ENCODE data around the gene FA2H. TPM values are rescaled to one million over a fixed set of nuclear protein-coding genes. Genes with fewer than 3 reads are reported as not detected.
"Not testable (repeated sequence)": the region's sequence is repeated elsewhere in the genome, so short reads cannot be mapped to it uniquely, and the experiment has no call there.

FA2H gene
- total RNA-seq, 4 donors from 2014 or later: 0.41 TPM; not detected in 3

- Histone ChIP-seq H3K4me3 (no peak overlapping the region), H3K36me3 (no peaks in the 10 kb centered on the region), H3K9me3 (no peaks in the 10 kb centered on the region), H3K4me1 (no peaks in the 10 kb centered on the region), H3K27ac (no peak overlapping the region), H3K27me3 (no peaks in the 10 kb centered on the region)
- ATAC-seq: no peak
- intact Hi-C loops (cut with DNase I; ENCODE audit: low total_unique reads): no loop called here
- TF ChIP-seq POLR2A (IDR thresholded peaks at IDR 0.05) (no peak), CTCF (IDR thresholded peaks at IDR 0.05 in 4 of 5, conservative IDR thresholded peaks at IDR 0.05 in 1 of 5) (no peak)
- no peak for DNase-seq
- in situ Hi-C loops (cut with MboI; ENCODE audit: low sequenced_read_pairs in 4 of 4): no loop called here
Measured at GRCh38 chr16:74794668-74795067, 20.0 kb upstream of the FA2H start.

GRCh38 chr16:74793571-74793970 lies 19.0 kb upstream of the FA2H start:
- no peak overlapping the region for H3K4me3 ChIP-seq

GRCh38 chr16:74792225-74792624 lies 17.6 kb upstream of the FA2H start:
- in situ Hi-C loops (cut with MboI; ENCODE audit: low sequenced_read_pairs in 4 of 4): no loop called here

More at GRCh38 chr16:74793571-74793970, 19.0 kb upstream of the FA2H start:
- Histone ChIP-seq H3K27me3 (no peaks in the 10 kb centered on the region), H3K36me3 (no peaks in the 10 kb centered on the region), H3K4me1 (no peaks in the 10 kb centered on the region), H3K27ac (no peak overlapping the region), H3K9me3 (no peaks in the 10 kb centered on the region)
- DNase-seq (no peak), ATAC-seq (no peak)
- no peak for TF ChIP-seq CTCF (IDR thresholded peaks at IDR 0.05 in 4 of 5, conservative IDR thresholded peaks at IDR 0.05 in 1 of 5)
- no peak for TF ChIP-seq POLR2A (IDR thresholded peaks at IDR 0.05)
- intact Hi-C loops (cut with DNase I; ENCODE audit: low total_unique reads) (no loop called here), in situ Hi-C loops (cut with MboI; ENCODE audit: low sequenced_read_pairs in 4 of 4) (no loop called here)

DNA sequence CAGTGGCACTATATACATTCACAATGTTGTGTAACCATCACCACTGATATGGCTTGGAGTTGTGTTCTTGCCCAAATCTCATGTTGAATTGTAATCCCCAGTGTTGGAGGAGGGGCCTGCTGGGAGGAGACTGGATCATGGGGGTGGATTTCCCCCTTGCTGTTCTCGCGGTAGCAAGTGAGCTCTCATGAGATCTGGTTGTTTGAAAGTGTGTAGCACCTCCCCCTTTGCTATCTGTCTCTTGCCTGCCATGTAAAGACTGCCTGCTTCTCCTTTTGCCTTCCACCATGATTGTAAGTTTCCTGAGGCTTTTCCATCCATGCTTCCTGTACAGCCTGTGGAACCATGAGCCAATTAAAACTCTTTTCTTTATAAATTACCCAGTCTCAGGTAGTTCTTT lies 17.1 kb upstream of the FA2H start:
- H3K36me3 ChIP-seq; ATAC-seq; H3K27ac ChIP-seq; H3K27me3 ChIP-seq; in situ Hi-C loops (cut with MboI; ENCODE audit: low sequenced_read_pairs in 4 of 4); H3K4me1 ChIP-seq; DNase-seq; H3K9me3 ChIP-seq; H3K4me3 ChIP-seq; intact Hi-C loops (cut with DNase I; ENCODE audit: low total_unique reads): not testable (repeated sequence)

More at GRCh38 chr16:74792225-74792624, 17.6 kb upstream of the FA2H start:
- Histone ChIP-seq H3K4me1 (no peaks in the 10 kb centered on the region), H3K27ac (no peak overlapping the region), H3K27me3 (no peaks in the 10 kb centered on the region), H3K36me3 (no peaks in the 10 kb centered on the region), H3K9me3 (no peaks in the 10 kb centered on the region), H3K4me3 (no peak overlapping the region)
- no peak for DNase-seq
- ATAC-seq: no peak
- TF ChIP-seq POLR2A (IDR thresholded peaks at IDR 0.05): no peak
- no peak for TF ChIP-seq CTCF (IDR thresholded peaks at IDR 0.05 in 4 of 5, conservative IDR thresholded peaks at IDR 0.05 in 1 of 5)
- intact Hi-C loops (cut with DNase I; ENCODE audit: low total_unique reads): no loop called here

GRCh38 chr16:74788108-74788507 lies 13.5 kb upstream of the FA2H start:
- no peaks in the 10 kb centered on the region for H3K27me3 ChIP-seq
- TF ChIP-seq POLR2A (IDR thresholded peaks at IDR 0.05) (no peak), CTCF (IDR thresholded peaks at IDR 0.05 in 4 of 5, conservative IDR thresholded peaks at IDR 0.05 in 1 of 5) (no peak)
- ATAC-seq (no peak), DNase-seq (no peak)
- no peak overlapping the region for H3K27ac ChIP-seq
- intact Hi-C loops (cut with DNase I; ENCODE audit: low total_unique reads): no loop called here
- H3K4me3 ChIP-seq: no peak overlapping the region
- H3K36me3 ChIP-seq: no peaks in the 10 kb centered on the region
- H3K9me3 ChIP-seq: no peaks in the 10 kb centered on the region
- in situ Hi-C loops (cut with MboI; ENCODE audit: low sequenced_read_pairs in 4 of 4): no loop called here
- H3K4me1 ChIP-seq: no peaks in the 10 kb centered on the region

Measured in gastrocnemius medialis (tissue), 4 donors.